IPS-NIHi7 (cell line): ENCODE data around the gene GREM2.

ENCODE experiments used
- DNase-seq: peaks from one replicate; pipeline ENCODE4 v3.0.0; 2012; ENCODE audit warnings: mixed read lengths; ENCODE audit errors: extremely low spot score

Gene GREM2

GRCh38 chr1:240610636-240611035 is 1.3 kb downstream of the GREM2 start:
- DNase-seq: no peak

- no peak for DNase-seq
Measured at GRCh38 chr1:240609527-240610060, 2.4 kb downstream of the GREM2 start.

- peak; percentile 48 for DNase-seq
Measured at GRCh38 chr1:240608707-240609106, 3.2 kb downstream of the GREM2 start.

GRCh38 chr1:240607006-240607405 is 4.9 kb downstream of the GREM2 start:
- no peak for DNase-seq

GRCh38 chr1:240602189-240602588 is 9.8 kb downstream of the GREM2 start:
- DNase-seq: no peak

- no peak for DNase-seq
Measured at GRCh38 chr1:240599830-240600229, 12.1 kb downstream of the GREM2 start.

GRCh38 chr1:240599299-240599698 is 12.7 kb downstream of the GREM2 start:
- DNase-seq: no peak

- DNase-seq: no peak
Measured at GRCh38 chr1:240598216-240599001, 13.5 kb downstream of the GREM2 start.

- no peak for DNase-seq
Measured at GRCh38 chr1:240597153-240597745, 14.7 kb downstream of the GREM2 start.

GRCh38 chr1:240595476-240595875 is 16.5 kb downstream of the GREM2 start:
- DNase-seq: no peak

- DNase-seq: no peak
Measured at GRCh38 chr1:240591564-240591963, 20.4 kb downstream of the GREM2 start.

GRCh38 chr1:240591078-240591477 is 20.9 kb downstream of the GREM2 start:
- DNase-seq: no peak

GRCh38 chr1:240589585-240590110 is 22.3 kb downstream of the GREM2 start:
- DNase-seq: no peak

GRCh38 chr1:240586006-240586405 is 25.9 kb downstream of the GREM2 start:
- no peak for DNase-seq

GRCh38 chr1:240582953-240583352 is 29.0 kb downstream of the GREM2 start:
- DNase-seq: no peak

- DNase-seq: no peak
Measured at GRCh38 chr1:240579511-240579910, 32.4 kb downstream of the GREM2 start.

- DNase-seq: no peak
Measured at GRCh38 chr1:240577095-240577494, 34.9 kb downstream of the GREM2 start.

GRCh38 chr1:240575981-240576662 is 35.8 kb downstream of the GREM2 start:
- DNase-seq: peak; percentile 18

GRCh38 chr1:240572328-240572727 is 39.6 kb downstream of the GREM2 start:
- no peak for DNase-seq

- DNase-seq: no peak
Measured at GRCh38 chr1:240571782-240572181, 40.2 kb downstream of the GREM2 start.

GRCh38 chr1:240567066-240567465 is 44.9 kb downstream of the GREM2 start:
- DNase-seq: no peak

- no peak for DNase-seq
Measured at GRCh38 chr1:240562779-240563178, 49.2 kb downstream of the GREM2 start.
